Panc1 (cell line): ENCODE measurements around the gene CUX1. TPM values are rescaled to one million over a fixed set of nuclear protein-coding genes. Genes with fewer than 3 reads are reported as not detected.
"Not testable (repeated sequence)": the region's sequence is repeated elsewhere in the genome, so short reads cannot be mapped to it uniquely, and the experiment has no call there.

Experiments used
- ATAC-seq: fragments of 200-7000 bp; cut with Tn5 transposase; 2 replicates; pipeline ENCODE4 v1.9.1; 2020; ENCODE audit warnings: mild to moderate bottlenecking, moderate library complexity
- BruUV-seq: library from RNA; stranded (reverse); fragments of 400-500 nt; replicated peaks from 2 replicates; lab custom pipeline; 2021; lab: Mats Ljungman, UMichigan
- CTCF ChIA-PET: fragments of 300-600 bp; sonication (Branson Sonifier 250); formaldehyde crosslinking; loops from one replicate; lab custom pipeline; 2022; ENCODE audit warnings: antibody characterized with exemption; lab: Charles Lee
- POLR2A ChIA-PET: fragments of 300-600 bp; sonication (Branson Sonifier 250); formaldehyde crosslinking; loops from one replicate; lab custom pipeline; 2022; ENCODE audit warnings: antibody characterized with exemption; lab: Charles Lee
- DNase-seq: peaks from one replicate; pipeline ENCODE4 v3.0.0-alpha.2; 2010; ENCODE audit warnings: low read depth, low spot score
- H3K27ac ChIP-seq: 2 replicates; pipeline ENCODE4 v1.5.1; 2011; ENCODE audit warnings: mild to moderate bottlenecking, low read length, inconsistent platforms
- H3K27me3 ChIP-seq: fragments of 200-500 bp; sonication (Bioruptor generic); 2 replicates; pipeline ENCODE4 v1.6.0; 2014; ENCODE audit warnings: low read length, inconsistent platforms; ENCODE audit not compliant: control insufficient read depth, insufficient read depth
- H3K36me3 ChIP-seq: fragments of 200-500 bp; sonication (Bioruptor generic); 2 replicates; pipeline ENCODE4 v1.5.1; 2014; ENCODE audit warnings: inconsistent platforms, mild to moderate bottlenecking, low read length, moderate library complexity; ENCODE audit not compliant: control insufficient read depth, insufficient read depth
- H3K4me1 ChIP-seq: 2 replicates; pipeline ENCODE4 v1.5.1; 2011; ENCODE audit warnings: inconsistent platforms, mild to moderate bottlenecking, low read length, moderate library complexity; ENCODE audit not compliant: control insufficient read depth, insufficient read depth
- H3K4me3 ChIP-seq, 2 experiments: 2 replicates each; pipeline ENCODE4 v1.5.1; 2011 to 2012; ENCODE audit warnings: low read depth in 2 of 2, low read length in 2 of 2, mild to moderate bottlenecking in 2 of 2, inconsistent platforms in 1 of 2, moderate library complexity in 1 of 2
- H3K9me3 ChIP-seq: fragments of 200-500 bp; sonication (Bioruptor generic); 2 replicates; pipeline ENCODE4 v1.5.1; 2014; ENCODE audit warnings: low read depth, mild to moderate bottlenecking, inconsistent platforms, low read length, moderate library complexity; ENCODE audit not compliant: control insufficient read depth, insufficient read depth
- POLR2AphosphoS5 ChIP-seq: IDR thresholded peaks from 2 replicates; pipeline ENCODE4 v1.6.1; 2012; ENCODE audit warnings: mild to moderate bottlenecking, low read depth, low read length, moderate library complexity
- SIN3A ChIP-seq: IDR thresholded peaks from 2 replicates; pipeline ENCODE4 v1.6.1; 2012; ENCODE audit warnings: low read depth, mild to moderate bottlenecking, low read length, moderate library complexity, borderline replicate concordance; ENCODE audit not compliant: insufficient read depth
- TCF7L2 ChIP-seq: IDR thresholded peaks from 2 replicates; pipeline ENCODE4 v1.6.1; 2011; ENCODE audit warnings: mild to moderate bottlenecking, low read depth, low read length, inconsistent platforms
- in situ Hi-C: cut with HindIII; loops from 2 replicates; pipeline ENCODE4 v1.10.0; 2016; ENCODE audit warnings: low sequenced_read_pairs, low pct_unique_long_range_greater_than_20kb
- intact Hi-C: fragments of 100-400 bp; cut with micrococcal nuclease; formaldehyde crosslinking; loops from one replicate; pipeline ENCODE4 v1.10.0; 2022; ENCODE audit not compliant: unreplicated experiment
- total RNA-seq: library from RNA; stranded (reverse); gene quantifications from one replicate; pipeline ENCODE4 v1.2.1, GENCODE V29; 2021; ENCODE audit not compliant: unreplicated experiment
- TF ChIP-seq, protein P1 (sequence below), 2 experiments: IDR thresholded peaks; 2 replicates each; pipeline ENCODE4 v1.6.1; 2011 to 2012; ENCODE audit warnings: low read depth in 2 of 2, control low read depth in 1 of 2, low read length in 1 of 2, mild to moderate bottlenecking in 1 of 2, moderate library complexity in 1 of 2; ENCODE audit not compliant: insufficient read depth in 1 of 2
- TF ChIP-seq, protein P2 (sequence below): fragments of 450-650 bp; IDR thresholded peaks from 2 replicates; pipeline ENCODE4 v1.5.1; 2017; ENCODE audit warnings: mild to moderate bottlenecking

The CUX1 gene
- total RNA-seq, 1 experiment from 2014 or later: 50.9 TPM

GRCh38 chr7:101846800-101847538, 29.5 kb downstream of the CUX1 start:
- no peak for ATAC-seq
- CTCF ChIA-PET: no interaction called here
- in situ Hi-C loops: no loop called here
- Histone ChIP-seq H3K36me3 (no peaks in the 10 kb centered on the region), H3K27me3 (no peaks in the 10 kb centered on the region), H3K4me3 (no peak overlapping the region), H3K27ac (no peak overlapping the region), H3K4me1 (no peaks in the 10 kb centered on the region), H3K9me3 (peaks cover 6% of the 10 kb centered on the region; the same call in 1 of the 2 replicates)
- TF ChIP-seq SIN3A (no peak), POLR2AphosphoS5 (no peak), TCF7L2 (no peak)
- TF ChIP-seq, protein P1, sequence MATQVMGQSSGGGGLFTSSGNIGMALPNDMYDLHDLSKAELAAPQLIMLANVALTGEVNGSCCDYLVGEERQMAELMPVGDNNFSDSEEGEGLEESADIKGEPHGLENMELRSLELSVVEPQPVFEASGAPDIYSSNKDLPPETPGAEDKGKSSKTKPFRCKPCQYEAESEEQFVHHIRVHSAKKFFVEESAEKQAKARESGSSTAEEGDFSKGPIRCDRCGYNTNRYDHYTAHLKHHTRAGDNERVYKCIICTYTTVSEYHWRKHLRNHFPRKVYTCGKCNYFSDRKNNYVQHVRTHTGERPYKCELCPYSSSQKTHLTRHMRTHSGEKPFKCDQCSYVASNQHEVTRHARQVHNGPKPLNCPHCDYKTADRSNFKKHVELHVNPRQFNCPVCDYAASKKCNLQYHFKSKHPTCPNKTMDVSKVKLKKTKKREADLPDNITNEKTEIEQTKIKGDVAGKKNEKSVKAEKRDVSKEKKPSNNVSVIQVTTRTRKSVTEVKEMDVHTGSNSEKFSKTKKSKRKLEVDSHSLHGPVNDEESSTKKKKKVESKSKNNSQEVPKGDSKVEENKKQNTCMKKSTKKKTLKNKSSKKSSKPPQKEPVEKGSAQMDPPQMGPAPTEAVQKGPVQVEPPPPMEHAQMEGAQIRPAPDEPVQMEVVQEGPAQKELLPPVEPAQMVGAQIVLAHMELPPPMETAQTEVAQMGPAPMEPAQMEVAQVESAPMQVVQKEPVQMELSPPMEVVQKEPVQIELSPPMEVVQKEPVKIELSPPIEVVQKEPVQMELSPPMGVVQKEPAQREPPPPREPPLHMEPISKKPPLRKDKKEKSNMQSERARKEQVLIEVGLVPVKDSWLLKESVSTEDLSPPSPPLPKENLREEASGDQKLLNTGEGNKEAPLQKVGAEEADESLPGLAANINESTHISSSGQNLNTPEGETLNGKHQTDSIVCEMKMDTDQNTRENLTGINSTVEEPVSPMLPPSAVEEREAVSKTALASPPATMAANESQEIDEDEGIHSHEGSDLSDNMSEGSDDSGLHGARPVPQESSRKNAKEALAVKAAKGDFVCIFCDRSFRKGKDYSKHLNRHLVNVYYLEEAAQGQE (IDR thresholded peaks at IDR 0.05; ENCODE audit: insufficient read depth in 1 of 2, low read depth in 2 of 2, low read length in 1 of 2): no peak
- TF ChIP-seq, protein P2, sequence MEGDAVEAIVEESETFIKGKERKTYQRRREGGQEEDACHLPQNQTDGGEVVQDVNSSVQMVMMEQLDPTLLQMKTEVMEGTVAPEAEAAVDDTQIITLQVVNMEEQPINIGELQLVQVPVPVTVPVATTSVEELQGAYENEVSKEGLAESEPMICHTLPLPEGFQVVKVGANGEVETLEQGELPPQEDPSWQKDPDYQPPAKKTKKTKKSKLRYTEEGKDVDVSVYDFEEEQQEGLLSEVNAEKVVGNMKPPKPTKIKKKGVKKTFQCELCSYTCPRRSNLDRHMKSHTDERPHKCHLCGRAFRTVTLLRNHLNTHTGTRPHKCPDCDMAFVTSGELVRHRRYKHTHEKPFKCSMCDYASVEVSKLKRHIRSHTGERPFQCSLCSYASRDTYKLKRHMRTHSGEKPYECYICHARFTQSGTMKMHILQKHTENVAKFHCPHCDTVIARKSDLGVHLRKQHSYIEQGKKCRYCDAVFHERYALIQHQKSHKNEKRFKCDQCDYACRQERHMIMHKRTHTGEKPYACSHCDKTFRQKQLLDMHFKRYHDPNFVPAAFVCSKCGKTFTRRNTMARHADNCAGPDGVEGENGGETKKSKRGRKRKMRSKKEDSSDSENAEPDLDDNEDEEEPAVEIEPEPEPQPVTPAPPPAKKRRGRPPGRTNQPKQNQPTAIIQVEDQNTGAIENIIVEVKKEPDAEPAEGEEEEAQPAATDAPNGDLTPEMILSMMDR: no peak
- DNase-seq: no peak
- BruUV-seq: no TSS peak
- intact Hi-C loops: no loop called here
- POLR2A ChIA-PET: no interaction called here

DNA sequence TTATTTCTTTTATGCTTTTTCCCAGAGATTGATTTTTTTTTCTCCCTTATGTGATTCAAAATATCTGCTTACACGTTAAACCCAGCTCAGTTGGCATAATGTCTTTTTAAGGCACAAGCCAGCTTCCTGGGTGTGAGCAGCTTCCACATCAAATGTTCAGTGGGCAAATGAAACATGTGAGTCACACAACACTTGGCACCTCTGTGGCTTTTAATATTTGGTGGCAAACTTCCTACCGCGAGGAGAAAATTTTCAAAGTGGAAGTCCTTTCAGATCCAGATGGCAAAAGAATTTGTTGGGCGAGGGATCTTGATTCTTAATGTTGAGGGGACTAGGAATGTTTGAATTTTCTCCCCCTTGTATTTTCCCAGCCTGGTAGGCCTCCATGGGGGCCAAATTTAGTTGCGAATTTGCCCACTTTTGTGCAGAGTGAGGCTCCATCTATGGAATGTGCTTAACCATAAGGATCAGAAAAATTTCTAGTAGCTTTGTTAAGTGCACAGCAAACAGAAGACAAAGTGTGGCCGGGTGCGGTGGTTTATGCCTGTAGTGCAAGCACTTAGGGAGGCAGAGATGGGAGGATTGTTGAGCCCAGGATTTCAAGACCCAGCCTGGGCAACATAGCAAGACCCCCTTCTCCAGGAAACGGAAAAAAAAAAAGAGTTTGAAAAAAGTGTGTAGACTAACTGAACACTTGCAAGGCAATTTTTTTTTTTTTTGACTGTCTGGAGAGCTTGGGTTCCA, 31.0 kb downstream of the CUX1 start:
- Histone ChIP-seq H3K9me3 (peaks cover 6% of the 10 kb centered on the region; the same call in 1 of the 2 replicates), H3K27me3 (no peaks in the 10 kb centered on the region), H3K36me3 (no peaks in the 10 kb centered on the region), H3K4me3 (no peak overlapping the region), H3K27ac (no peak overlapping the region), H3K4me1 (no peaks in the 10 kb centered on the region)
- ChIA-PET CTCF (no interaction called here), POLR2A (no interaction called here)
- BruUV-seq: TSS peak; percentile 29
- in situ Hi-C loops: no loop called here
- ATAC-seq (no peak), DNase-seq (no peak)
- TF ChIP-seq SIN3A (no peak), POLR2AphosphoS5 (no peak)
- TF ChIP-seq, protein P1 (IDR thresholded peaks at IDR 0.05; ENCODE audit: insufficient read depth in 1 of 2, low read depth in 2 of 2, low read length in 1 of 2): no peak
- TF ChIP-seq, protein P2: no peak
- intact Hi-C loops: no loop called here

DNA sequence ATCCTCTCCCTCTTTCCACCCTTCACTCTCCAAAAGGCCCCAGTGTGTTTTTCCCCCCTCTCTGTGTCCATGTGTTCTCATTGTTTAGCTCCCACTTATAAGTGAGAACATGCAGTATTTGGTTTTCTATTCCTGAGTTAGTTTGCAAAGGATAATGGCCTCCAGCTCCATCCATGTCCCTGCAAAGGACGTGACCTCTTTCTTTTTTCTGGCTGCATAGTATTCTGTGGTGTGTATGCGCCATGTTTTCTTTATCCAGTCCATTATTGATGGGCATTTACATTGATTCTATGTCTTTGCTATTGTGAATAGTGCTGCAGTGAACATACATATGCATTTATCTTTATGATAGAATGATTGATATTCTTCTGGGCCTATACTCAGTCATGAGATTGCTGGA, 31.9 kb downstream of the CUX1 start:
- CTCF ChIA-PET, H3K4me3 ChIP-seq, H3K36me3 ChIP-seq, H3K4me1 ChIP-seq, POLR2A ChIA-PET, DNase-seq, in situ Hi-C loops, H3K9me3 ChIP-seq, intact Hi-C loops, H3K27ac ChIP-seq, ATAC-seq, BruUV-seq, H3K27me3 ChIP-seq: not testable (repeated sequence)
